Activated T-cell treated with anti-CD3 and anti-CD28 coated beads, Interleukin-2, amount 50 U/mL, for 1 hour (primary cell): ENCODE data around the gene RALGAPA1.
"Not testable (repeated sequence)": the region's sequence is repeated elsewhere in the genome, so short reads cannot be mapped to it uniquely, and the experiment has no call there.

Experiments used
- DNase-seq: peaks from one replicate; pipeline ENCODE4 v3.0.0-alpha.2; 2020

The RALGAPA1 gene

GRCh38 chr14:35821564-35822411 lies 12.7 kb upstream of the RALGAPA1 start:
- no peak for DNase-seq

- no peak for DNase-seq
These were observed 10.8 kb upstream of the RALGAPA1 start for GRCh38 chr14:35819591-35820540.

GRCh38 chr14:35818346-35819115 lies 9.4 kb upstream of the RALGAPA1 start:
- no peak for DNase-seq

- DNase-seq, result peak; percentile 72
These were observed 5.4 kb upstream of the RALGAPA1 start for GRCh38 chr14:35814371-35815005.

- no peak for DNase-seq
These were observed 1.9 kb upstream of the RALGAPA1 start for GRCh38 chr14:35810963-35811362.

- DNase-seq, result no peak
These were observed 502 bp upstream of the RALGAPA1 start for GRCh38 chr14:35809597-35809996.

- no peak for DNase-seq
These were observed 938 bp downstream of the RALGAPA1 start for GRCh38 chr14:35808076-35808637.

- no peak for DNase-seq
These were observed 1.7 kb downstream of the RALGAPA1 start for GRCh38 chr14:35807131-35807961.

- no peak for DNase-seq
These were observed 2.8 kb downstream of the RALGAPA1 start for GRCh38 chr14:35806006-35806907.

- no peak for DNase-seq
These were observed 11.3 kb downstream of the RALGAPA1 start for GRCh38 chr14:35797796-35798195.

GRCh38 chr14:35789651-35790050 lies 19.4 kb downstream of the RALGAPA1 start:
- no peak for DNase-seq

GRCh38 chr14:35786856-35787255 lies 22.2 kb downstream of the RALGAPA1 start:
- DNase-seq, result no peak

GRCh38 chr14:35783699-35784098 lies 25.4 kb downstream of the RALGAPA1 start:
- DNase-seq, result no peak

GRCh38 chr14:35779368-35779767 lies 29.7 kb downstream of the RALGAPA1 start:
- no peak for DNase-seq

GRCh38 chr14:35777550-35777949 lies 31.5 kb downstream of the RALGAPA1 start:
- not testable (repeated sequence) for DNase-seq

GRCh38 chr14:35776823-35777222 lies 32.3 kb downstream of the RALGAPA1 start:
- DNase-seq, result no peak

- not testable (repeated sequence) for DNase-seq
These were observed 33.0 kb downstream of the RALGAPA1 start for GRCh38 chr14:35776085-35776484.

- no peak for DNase-seq
These were observed 42.4 kb downstream of the RALGAPA1 start for GRCh38 chr14:35766700-35767082.

- DNase-seq, result no peak
These were observed 42.9 kb downstream of the RALGAPA1 start for GRCh38 chr14:35766036-35766699.
